AG04450 (cell line): ENCODE measurements around the gene ABCA2. TPM values are rescaled to one million over a fixed set of nuclear protein-coding genes. Genes with fewer than 3 reads are reported as not detected.

ENCODE experiments used
- CTCF ChIA-PET: fragments of 300-600, 350-600 bp; formaldehyde crosslinking; extraction: SDS; loops from one replicate; lab custom pipeline; 2022; ENCODE audit warnings: antibody characterized with exemption, inconsistent platforms; lab: Charles Lee
- POLR2A ChIA-PET: fragments of 350-600 bp; formaldehyde crosslinking; extraction: SDS; loops from one replicate; lab custom pipeline; 2021; ENCODE audit warnings: antibody characterized with exemption, inconsistent platforms; lab: Yijun Ruan, JAX
- DNase-seq: peaks from one replicate; pipeline ENCODE4 v3.0.0-alpha.2; 2011; ENCODE audit warnings: low read depth, low spot score
- H3K27ac ChIP-seq: one replicate; pipeline ENCODE4 v1.5.1; 2012; ENCODE audit warnings: low read depth, low read length, control low read depth
- H3K27me3 ChIP-seq: one replicate; pipeline ENCODE4 v1.6.0; 2012; ENCODE audit warnings: low read length; ENCODE audit not compliant: control insufficient read depth, insufficient read depth
- H3K4me3 ChIP-seq: 2 replicates; pipeline ENCODE4 v1.5.1; 2011; ENCODE audit warnings: mild to moderate bottlenecking, low read depth, low read length, control low read depth
- H3K9me3 ChIP-seq: 2 replicates; pipeline ENCODE4 v1.5.1; 2012; ENCODE audit warnings: low read length; ENCODE audit not compliant: control insufficient read depth, insufficient read depth
- polyA plus RNA-seq: library from polyadenylated mRNA; depleted of rRNA; stranded (reverse); fragments of >200 nt; gene quantifications from 2 replicates; pipeline ENCODE4 v1.2.3, GENCODE V29; 2011
- TF ChIP-seq, protein P1 (sequence below): IDR thresholded peaks from 2 replicates; pipeline ENCODE4 v1.5.1; 2011; ENCODE audit warnings: low read depth, low read length, control low read depth, inconsistent platforms

Gene ABCA2
- polyA plus RNA-seq, 1 experiment = 4.7 TPM

DNA sequence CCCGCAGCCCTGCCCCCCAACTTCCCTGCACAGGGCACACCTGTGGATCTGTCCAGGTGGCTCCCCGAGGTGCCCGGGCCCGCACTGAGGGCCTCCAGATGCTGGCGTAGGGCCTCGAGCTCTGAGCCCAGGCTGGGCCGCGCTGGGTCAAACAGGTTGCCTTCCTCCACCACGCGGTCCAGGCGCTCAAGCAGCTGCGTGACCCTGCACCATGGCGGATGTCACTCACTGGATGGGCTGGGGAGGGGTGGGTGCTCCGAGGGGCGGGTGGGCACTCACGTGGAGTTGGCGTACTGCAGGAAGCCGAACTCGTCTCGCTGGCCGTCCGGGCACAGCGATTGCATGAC is 5.4 kb downstream of the ABCA2 start:
- Histone ChIP-seq H3K27ac (no peak overlapping the region), H3K27me3 (no peaks in the 10 kb centered on the region), H3K4me3 (no peak overlapping the region), H3K9me3 (peaks cover 17% of the 10 kb centered on the region; the same call in 1 of the 2 replicates)
- POLR2A ChIA-PET = no interaction called here
- CTCF ChIA-PET = no interaction called here
- TF ChIP-seq, protein P1, sequence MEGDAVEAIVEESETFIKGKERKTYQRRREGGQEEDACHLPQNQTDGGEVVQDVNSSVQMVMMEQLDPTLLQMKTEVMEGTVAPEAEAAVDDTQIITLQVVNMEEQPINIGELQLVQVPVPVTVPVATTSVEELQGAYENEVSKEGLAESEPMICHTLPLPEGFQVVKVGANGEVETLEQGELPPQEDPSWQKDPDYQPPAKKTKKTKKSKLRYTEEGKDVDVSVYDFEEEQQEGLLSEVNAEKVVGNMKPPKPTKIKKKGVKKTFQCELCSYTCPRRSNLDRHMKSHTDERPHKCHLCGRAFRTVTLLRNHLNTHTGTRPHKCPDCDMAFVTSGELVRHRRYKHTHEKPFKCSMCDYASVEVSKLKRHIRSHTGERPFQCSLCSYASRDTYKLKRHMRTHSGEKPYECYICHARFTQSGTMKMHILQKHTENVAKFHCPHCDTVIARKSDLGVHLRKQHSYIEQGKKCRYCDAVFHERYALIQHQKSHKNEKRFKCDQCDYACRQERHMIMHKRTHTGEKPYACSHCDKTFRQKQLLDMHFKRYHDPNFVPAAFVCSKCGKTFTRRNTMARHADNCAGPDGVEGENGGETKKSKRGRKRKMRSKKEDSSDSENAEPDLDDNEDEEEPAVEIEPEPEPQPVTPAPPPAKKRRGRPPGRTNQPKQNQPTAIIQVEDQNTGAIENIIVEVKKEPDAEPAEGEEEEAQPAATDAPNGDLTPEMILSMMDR = no peak
- no peak for DNase-seq

DNA sequence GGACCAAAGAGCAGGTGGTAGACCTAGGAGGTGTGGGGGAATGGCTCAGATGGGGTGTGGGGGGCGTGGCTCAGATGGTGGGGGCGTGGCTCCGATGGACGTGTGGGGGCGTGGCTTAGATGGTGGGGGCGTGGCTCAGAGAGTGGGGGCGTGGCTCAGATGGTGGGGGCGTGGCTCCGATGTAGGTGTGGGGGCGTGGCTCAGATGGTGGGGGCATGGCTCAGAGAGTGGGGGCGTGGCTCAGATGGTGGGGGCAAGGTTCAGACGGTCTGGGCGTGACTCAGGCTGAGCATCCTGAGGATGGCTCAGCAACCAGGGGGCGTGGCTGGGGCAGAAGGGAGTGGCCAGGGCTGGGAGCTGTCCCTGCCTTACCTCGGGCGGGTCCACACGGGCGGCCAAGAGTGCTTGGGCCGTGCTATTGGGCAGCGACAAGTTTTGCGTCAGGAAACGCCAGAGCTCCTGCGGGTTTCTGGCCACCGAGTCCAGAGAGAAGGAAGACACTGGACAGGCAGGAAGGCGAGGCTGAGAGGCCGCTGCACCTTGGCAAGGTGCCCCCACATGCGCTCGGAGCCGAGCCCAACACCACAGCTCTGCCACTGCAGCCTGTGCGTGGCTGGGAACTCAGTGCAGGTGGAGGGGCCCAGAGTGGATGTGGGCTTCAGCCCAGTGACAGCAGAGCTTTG is 5.9 kb downstream of the ABCA2 start:
- no peak for DNase-seq
- TF ChIP-seq, protein P1 = no peak
- Histone ChIP-seq H3K9me3 (peaks cover 22% of the 10 kb centered on the region; the same call in 1 of the 2 replicates), H3K4me3 (no peak overlapping the region), H3K27ac (no peak overlapping the region), H3K27me3 (no peaks in the 10 kb centered on the region)
- ChIA-PET CTCF (interaction anchor here (1.2 kb wide), 1 partner anchor 13 kb away, joined by 4 read pairs; no protein-coding TSS in a partner anchor), POLR2A (no interaction called here)

DNA sequence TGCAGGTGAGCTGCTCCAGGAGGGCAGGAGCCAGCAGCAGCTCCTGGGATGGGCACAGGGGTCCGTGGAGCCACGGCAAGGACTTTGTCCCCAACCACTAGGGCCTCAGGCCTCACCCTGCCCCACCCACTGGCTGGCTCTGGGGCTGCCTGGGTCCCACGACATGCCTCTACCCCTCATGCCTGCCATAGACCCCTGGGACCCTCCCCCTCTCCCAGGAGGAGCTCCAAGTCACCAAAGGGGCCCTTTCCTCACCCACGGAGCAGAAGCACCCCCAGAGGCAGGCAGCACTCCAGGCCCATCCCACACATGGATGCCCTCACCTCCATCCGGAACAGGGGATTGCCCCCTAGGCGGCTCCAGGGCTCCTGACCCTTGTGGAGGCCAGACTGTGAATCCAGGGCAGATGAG is 6.5 kb downstream of the ABCA2 start:
- ChIA-PET CTCF (interaction anchor here (1.2 to 1.7 kb wide), 2 partner anchors 8 to 14 kb away, joined by 4 to 8 read pairs; no protein-coding TSS in a partner anchor), POLR2A (no interaction called here)
- peaks cover 27% of the 10 kb centered on the region; the same call in 1 of the 2 replicates for H3K9me3 ChIP-seq
- DNase-seq = no peak
- no peak overlapping the region for H3K4me3 ChIP-seq
- H3K27ac ChIP-seq = no peak overlapping the region
- TF ChIP-seq, protein P1 = no peak
- H3K27me3 ChIP-seq = no peaks in the 10 kb centered on the region

DNA sequence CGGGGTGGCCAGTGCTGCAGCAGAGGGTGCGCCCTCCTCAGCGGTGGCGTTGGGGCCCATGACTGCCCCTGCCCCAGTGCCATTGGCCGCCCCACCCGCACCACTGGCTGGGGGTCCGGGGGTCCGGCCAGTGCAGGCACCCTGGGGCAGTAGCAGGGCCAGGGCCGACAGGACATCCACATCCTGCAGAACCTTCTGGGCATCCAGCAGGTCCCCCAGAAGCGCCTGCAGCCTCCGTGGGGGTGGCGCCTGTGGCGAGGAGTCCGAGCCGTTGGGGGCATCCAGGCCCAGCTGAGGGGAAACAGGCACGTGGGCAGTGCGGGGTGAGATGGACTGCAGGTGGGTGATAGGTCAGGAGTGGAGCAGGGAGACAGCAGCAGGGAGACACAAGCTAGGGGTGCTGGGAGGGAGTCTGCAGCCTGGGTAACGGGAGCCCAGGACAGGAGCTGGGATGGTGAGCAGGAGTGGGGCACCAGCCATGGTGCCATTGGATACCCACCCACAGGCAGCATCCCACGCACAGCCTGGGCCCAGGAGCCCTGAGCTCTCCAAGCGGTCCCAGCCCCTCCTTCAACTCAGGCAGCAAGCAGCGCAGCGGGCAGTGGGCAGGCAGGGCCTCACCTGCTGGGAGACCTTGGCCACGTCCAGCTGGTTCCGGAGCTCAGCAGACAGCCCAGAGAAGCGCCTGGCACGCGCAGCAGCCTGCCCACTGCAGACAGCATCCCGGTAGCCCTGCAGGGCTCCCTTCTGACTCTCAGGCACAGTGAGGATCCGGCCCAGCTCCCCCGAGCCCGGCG is 7.1 kb downstream of the ABCA2 start:
- no peak overlapping the region for H3K4me3 ChIP-seq
- peaks cover 33% of the 10 kb centered on the region for H3K9me3 ChIP-seq
- no peak overlapping the region for H3K27ac ChIP-seq
- CTCF ChIA-PET = interaction anchor here (1.2 to 1.7 kb wide), 2 partner anchors 9 to 14 kb away, joined by 4 to 8 read pairs; no protein-coding TSS in a partner anchor
- TF ChIP-seq, protein P1 = no peak
- POLR2A ChIA-PET = no interaction called here
- H3K27me3 ChIP-seq = no peaks in the 10 kb centered on the region
- no peak for DNase-seq
